GM08714 (cell line): ENCODE data around the gene MIX23.
"Not testable (repeated sequence)": the region's sequence is repeated elsewhere in the genome, so short reads cannot be mapped to it uniquely, and the experiment has no call there.

Source experiments
- H3K4me3 ChIP-seq: fragments of 200-500 bp; sonication (Bioruptor generic); 2 replicates; pipeline ENCODE4 v1.5.1; 2014; ENCODE audit warnings: mild to moderate bottlenecking, low read length, inconsistent platforms
- ZNF274 ChIP-seq: IDR thresholded peaks from 2 replicates; pipeline ENCODE4 v1.6.1; 2012; ENCODE audit warnings: mild to moderate bottlenecking, low read depth, low read length

Gene MIX23

DNA sequence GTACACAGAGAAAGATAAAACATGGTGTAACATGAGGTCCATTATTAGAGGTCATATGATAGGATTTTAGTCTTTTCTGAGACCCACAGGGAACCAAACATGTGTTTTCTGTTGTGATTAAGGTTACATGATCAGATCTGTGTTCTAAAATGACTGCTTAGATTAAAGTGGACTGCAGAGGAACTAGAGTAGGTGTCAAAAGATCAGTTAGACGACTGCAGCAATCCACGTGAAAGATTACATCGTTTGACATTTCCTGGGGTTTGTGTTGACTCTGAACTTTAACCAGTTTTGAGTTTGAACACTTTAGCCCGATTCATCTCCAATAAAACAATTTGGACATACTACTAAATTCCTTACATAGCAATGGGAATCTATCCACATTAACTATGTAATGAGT, 5.1 kb downstream of the MIX23 start:
- no peak for TF ChIP-seq ZNF274
- H3K4me3 ChIP-seq, result no peak overlapping the region

DNA sequence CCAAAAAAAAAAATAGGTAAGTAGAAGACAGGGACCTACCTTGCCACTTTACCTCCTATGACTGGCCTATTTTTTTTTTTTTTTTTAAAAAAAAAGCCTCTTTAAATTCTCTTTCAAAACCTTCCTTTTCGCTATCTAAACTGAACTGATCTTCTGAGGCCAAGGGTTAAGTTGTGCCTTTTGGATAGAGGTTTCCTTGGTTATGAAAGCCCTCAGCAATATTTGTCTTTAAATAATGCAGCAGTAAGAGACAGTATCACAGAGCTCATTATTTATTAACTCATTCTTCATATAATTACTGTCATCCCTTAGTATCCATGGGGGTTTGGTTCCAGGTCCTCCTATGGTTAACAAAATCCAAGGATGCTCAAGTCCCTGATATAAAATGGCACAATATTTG, 9.0 kb downstream of the MIX23 start:
- TF ChIP-seq ZNF274, result no peak
- H3K4me3 ChIP-seq, result no peak overlapping the region

DNA sequence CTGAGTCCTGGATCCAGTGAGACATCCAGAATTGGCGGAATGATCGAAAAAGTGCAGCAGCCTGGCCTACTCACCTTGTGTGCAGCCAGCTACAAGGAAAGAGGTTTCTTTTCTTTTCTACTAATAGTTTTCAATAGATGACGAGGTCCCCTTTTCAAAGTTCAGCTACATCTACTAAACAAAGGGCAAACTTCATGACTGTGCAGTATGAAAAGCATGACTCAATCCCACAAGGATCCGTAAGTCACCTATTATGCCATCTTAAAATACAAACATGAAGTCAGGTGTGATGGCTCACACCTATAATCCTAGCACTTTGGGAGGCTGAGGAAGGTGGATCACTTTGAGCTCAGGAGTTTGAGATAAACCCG, 16.7 kb downstream of the MIX23 start:
- no peak overlapping the region for H3K4me3 ChIP-seq
- no peak for TF ChIP-seq ZNF274

DNA sequence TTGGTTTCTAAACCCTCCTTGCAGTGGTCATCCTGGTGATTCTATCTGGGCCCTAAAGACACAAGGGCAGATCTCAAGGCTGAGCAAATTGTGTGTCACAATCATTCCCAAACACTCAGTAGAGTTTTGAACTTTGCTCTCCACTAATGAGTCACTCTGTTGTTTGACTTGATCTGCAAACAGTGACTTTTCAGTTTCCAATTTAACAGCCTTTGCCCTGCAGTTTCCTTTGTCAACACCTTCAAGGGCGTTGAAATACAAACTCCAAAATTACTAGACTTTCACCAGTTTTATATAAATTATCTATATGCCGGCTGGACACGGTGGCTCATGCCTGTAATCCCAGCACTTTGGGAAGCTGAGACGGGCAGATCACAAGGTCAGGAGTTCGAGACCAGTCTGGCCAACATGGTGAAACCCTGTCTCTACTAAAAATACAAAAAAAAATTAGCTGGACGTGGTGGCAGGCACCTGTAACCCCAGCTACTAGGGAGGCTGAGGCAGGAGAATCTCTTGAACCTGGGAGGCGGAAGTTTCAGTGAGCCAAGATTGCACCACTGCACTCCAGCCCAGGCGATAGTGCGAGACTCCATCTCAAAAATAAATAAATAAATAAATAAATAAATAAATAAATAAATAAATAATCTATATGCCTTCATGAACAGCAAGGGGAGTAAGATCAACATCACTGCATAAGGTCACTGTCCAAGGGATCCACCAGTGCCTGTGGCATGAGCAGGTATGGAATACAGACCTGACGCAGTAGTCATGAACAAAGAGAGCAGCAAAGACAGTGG, 17.3 kb downstream of the MIX23 start:
- H3K4me3 ChIP-seq, result not testable (repeated sequence)

DNA sequence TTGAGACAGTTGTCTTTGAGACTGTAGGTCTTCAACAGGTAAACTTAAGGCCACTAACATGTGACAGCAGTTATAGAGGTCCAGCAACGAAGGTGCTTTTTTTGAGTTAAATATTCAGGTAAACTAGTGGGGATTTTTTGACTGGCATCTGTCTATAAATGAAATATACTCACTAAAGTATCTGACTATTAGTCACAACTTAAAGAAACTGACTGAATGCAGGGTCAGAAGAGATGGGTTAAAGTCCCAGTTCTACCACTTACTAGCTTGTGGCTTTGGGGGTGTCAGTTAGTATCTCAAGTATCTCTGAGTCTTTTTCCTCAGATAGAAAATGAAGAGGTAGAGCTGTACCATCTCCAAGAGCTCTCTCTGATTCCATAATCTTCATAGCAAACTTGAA, 18.0 kb downstream of the MIX23 start:
- H3K4me3 ChIP-seq, result no peak overlapping the region
- TF ChIP-seq ZNF274, result no peak

DNA sequence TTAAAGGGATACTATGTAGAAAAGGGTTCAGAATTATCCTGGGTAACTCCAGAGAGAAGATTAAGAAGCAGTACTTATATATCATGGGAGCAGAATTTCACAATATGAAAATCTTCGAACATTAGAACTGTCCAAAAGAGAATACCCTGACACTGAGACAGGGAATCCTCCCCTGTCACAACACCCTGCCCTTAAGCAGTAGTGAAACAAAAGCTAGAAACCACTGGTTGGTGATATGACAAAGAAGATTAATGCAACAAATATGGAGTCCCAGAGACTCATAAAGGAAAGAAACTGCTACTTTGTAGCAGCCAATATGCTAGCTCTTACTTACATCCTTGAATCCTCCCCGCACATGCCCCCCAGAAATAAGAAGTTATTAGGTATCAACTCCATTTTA, 18.5 kb downstream of the MIX23 start:
- H3K4me3 ChIP-seq, result no peak overlapping the region
- no peak for TF ChIP-seq ZNF274

DNA sequence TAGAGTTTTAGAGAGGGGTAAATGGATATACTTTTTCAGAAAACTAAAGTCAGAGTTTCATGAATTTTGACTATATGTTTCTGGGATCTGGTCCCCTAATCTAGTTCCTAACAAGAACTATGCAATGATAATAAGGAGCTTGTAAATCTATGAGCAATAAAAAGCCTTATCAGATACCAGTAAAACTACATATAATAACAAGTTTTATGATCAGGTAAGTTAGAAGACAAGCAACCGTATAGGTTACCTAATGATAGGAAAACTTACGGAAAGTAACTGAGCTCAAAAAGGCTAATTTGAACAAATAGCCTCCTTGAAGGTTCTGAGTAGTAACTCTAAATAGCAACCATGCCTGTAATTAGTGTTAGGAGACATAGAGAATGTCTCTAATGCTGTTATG, 21.0 kb downstream of the MIX23 start:
- TF ChIP-seq ZNF274, result no peak
- H3K4me3 ChIP-seq, result no peak overlapping the region

DNA sequence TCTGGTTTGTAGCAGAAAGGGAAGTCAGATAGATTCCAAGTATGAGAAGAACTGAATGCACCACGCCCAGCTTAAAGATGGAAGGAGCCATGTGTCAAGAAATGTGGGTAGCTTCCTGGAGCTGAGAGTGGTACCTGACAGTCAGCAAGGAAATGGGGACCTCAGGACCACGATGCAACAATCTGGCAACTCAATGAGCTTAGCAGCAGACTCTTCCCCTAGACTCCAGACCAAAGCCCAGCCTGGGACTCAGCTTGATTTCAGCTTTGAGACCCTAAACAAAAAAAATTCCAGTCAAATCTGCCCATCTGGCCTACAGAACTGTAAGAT, 24.4 kb downstream of the MIX23 start:
- no peak for TF ChIP-seq ZNF274

DNA sequence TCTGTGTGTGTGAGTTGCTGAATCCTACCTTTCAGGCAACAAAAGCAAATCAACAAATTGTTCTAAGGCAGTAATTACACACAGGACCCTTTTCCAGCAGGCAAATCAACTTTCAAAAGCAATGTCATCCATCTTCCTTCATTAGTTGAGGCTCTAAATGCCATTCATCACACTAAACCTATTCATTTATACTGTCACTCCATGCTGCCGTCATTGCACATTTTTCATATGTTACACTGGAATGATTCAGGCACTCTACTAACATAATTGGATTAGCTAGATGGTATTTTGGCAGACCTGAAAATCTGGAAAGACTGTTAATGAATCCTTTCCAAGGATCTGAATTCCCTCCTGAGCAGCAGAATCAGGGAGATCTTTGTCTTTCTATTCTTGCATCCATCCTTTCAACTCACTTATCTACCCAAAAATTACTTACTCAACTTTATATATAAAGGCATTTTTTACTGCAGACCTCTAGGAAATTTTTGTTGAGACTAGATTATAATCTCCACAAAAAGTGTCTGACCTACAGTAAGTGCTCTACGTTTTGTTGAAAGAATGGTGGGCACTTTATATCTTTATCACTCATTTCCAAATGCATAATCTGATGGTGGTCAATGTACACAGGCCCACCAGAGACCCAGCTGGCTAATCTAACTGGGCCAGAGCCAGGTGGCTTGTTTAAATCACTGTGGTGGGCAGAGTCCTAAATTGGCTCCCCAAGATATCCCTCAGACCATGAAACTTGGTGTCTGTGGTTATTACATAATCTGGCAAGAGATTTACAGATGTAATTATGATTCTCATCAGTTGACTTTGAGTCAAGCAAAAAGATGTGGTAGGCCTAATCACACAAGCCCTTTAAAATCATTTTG, 25.0 kb downstream of the MIX23 start:
- no peak overlapping the region for H3K4me3 ChIP-seq
- no peak for TF ChIP-seq ZNF274

More for the DNA sequence above, 24.4 kb downstream of the MIX23 start:
- H3K4me3 ChIP-seq, result no peak overlapping the region

DNA sequence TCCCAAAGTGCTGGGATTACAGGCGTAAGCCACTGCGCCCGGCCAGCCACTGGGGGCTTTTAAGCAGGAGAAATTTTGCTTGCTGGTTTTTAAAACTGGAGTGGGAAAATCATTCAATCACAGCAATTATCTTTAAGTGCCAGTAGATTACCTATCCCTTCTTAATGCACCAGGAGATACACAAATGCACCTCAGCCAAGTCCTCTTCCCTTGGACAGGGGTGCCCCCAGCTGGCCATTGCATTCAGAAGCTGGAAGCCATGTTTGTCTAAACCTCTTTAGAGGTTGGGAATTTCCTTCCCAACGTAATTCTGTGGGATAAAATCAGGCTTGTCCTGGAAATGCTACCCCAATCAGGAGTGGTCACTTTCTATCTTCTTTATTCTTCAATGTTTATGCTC, 26.6 kb downstream of the MIX23 start:
- TF ChIP-seq ZNF274, result no peak
- H3K4me3 ChIP-seq, result no peak overlapping the region

DNA sequence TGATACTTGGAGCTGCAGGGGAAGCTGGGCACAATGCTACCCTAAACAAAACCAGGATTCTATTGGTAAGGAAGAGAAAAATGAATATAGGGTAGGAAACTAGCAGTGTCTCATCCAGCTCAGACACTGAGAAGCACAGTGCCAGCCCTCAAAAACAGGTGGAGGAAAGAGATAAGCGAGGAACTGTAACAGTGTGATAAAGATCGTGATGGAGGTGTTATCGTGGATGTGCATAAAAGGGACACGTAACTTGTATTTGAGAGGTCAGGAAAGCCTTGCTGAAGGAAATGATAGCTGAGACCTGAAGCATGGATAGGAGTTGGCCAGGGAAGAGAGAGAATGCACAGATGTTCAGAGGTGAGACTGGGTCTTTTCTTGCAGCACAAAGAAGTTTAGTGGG, 27.4 kb downstream of the MIX23 start:
- TF ChIP-seq ZNF274, result no peak
- H3K4me3 ChIP-seq, result no peak overlapping the region

DNA sequence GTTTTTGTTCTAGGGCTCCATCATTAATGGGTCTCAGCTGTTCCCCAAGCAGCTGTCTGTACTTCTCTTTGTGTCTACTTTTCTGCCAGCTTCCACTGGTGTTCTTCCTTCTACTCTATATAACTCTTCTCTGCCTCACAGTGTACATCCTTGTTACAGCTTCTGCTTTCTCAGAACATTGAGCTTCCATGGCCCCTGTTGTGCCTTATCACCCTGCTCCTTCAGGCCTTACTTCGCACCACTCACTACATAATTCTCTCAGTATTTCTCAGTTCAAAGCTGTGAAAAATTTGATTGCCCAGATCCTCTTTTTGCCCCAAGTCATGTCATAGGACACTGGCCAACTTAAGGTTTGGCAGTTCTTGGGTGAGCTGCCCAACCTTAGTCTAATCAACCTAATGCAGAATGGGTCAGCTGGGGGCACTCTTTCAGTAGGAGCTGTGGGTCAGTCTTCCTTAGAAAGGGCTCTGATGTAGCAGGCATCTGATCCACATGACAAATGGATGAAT, 29.1 kb downstream of the MIX23 start:
- H3K4me3 ChIP-seq, result no peak overlapping the region
- no peak for TF ChIP-seq ZNF274

DNA sequence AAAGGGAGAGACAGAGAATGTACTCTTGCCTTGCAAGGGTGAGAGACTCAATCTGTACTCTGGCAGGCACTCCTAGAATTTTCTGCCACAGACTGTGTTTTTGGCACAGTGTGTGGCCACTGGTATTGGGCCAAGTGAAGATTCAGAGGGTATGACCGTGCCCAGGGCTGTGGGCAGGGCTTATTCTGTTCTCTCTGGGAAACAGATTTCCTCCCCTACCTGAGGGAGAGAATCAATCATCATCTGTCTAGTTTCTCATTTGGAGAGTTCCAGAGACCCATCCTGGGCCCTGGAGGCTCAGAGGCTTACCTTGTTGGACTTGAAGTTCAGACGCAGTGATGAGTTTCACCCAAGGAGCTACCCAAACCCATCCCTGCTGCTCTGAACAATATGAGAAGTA, 29.8 kb downstream of the MIX23 start:
- no peak overlapping the region for H3K4me3 ChIP-seq
- no peak for TF ChIP-seq ZNF274

DNA sequence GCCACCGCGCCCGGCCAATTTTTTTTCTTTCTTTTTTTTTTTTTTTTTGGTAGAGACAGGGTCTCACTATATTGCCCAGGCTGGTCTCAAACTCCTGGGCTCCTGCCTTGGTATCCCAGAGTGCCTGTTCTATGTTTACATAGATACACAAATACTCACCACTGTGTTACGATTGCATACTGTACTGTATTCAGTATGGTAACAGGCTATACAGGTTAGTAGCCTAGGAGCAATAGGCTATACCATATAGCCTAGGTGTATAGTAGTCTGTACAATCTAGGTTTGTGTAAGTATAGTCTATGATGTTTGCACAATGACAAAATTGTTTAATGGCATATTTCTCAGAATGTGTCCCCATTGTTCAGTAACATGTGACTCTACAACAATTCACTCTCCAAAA, 31.4 kb downstream of the MIX23 start:
- H3K4me3 ChIP-seq, result no peak overlapping the region
- no peak for TF ChIP-seq ZNF274

DNA sequence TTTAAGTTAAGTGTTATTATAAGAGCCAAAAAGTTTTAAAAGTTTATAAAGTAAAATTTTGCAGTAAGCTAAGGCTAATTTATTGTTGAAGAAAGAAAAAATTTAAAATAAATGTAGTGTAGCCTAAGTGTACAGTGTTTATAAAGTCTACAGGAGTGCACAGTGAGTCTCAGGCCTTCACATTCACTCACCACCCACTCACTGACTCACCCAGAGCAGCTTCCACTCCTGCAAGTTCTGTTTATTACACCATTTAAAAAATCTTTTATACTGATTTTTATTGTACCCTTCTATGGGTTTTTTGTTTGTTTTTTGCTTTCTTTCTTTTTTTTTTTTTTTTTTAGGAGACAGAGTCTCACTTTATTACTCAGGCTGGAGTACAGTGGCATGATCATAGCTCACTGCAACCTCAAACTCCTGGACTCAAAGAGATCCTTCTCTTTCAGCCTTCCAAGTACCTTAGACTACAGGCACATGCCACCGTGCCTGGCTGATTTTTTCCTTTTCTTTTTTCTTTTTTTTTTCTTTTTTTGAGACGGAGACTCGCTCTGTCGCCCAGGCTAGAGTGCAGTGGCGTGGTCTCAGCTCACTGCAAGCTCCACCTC, 32.1 kb downstream of the MIX23 start:
- no peak for TF ChIP-seq ZNF274
- no peak overlapping the region for H3K4me3 ChIP-seq
